GM21447 (cell line): ENCODE results near the gene VPS11.
A peak's percentile ranks its signal among the peaks of the same experiment; 100 is the strongest.
"Not testable (repeated sequence)": the region's sequence is repeated elsewhere in the genome, so short reads cannot be mapped to it uniquely, and the experiment has no call there.

Experiments
- ATAC-seq: cut with Tn5 transposase; IDR thresholded peaks from one replicate; pipeline ENCODE4 v1.9.1; 2021; ENCODE audit not compliant: unreplicated experiment

Gene VPS11

GRCh38 chr11:119067371-119068222 is at the start of gene VPS11:
Gene VPS11 (plus strand): TSS chr11:119067818. CDS start chr11:119067824, 6 bp downstream.
- peak; percentile 89 for ATAC-seq

- peak; percentile 93 for ATAC-seq
These were observed 49.3 kb upstream of the VPS11 start, which contains the start of the genes RPS25 and TRAPPC4 for GRCh38 chr11:119018074-119018938. Gene RPS25 (minus strand): TSS chr11:119018343. CDS start chr11:119018284, 59 bp downstream. Gene TRAPPC4 (plus strand): TSS chr11:119018766. CDS start chr11:119018796, 30 bp downstream.

- ATAC-seq, result no peak
These were observed 47.6 kb upstream of the VPS11 start for GRCh38 chr11:119019996-119020395.

- no peak for ATAC-seq
These were observed 46.0 kb upstream of the VPS11 start for GRCh38 chr11:119021631-119022030.

- no peak for ATAC-seq
These were observed 43.9 kb upstream of the VPS11 start for GRCh38 chr11:119023741-119024140.

- ATAC-seq, result no peak
These were observed 43.1 kb upstream of the VPS11 start for GRCh38 chr11:119024430-119025098.

- no peak for ATAC-seq
These were observed 42.5 kb upstream of the VPS11 start for GRCh38 chr11:119025099-119025473.

GRCh38 chr11:119025541-119025940 is 42.1 kb upstream of the VPS11 start:
- ATAC-seq, result no peak

GRCh38 chr11:119025978-119026766 is 41.4 kb upstream of the VPS11 start:
- ATAC-seq, result no peak

- ATAC-seq, result no peak
These were observed 40.6 kb upstream of the VPS11 start for GRCh38 chr11:119026970-119027369.

- no peak for ATAC-seq
These were observed 39.9 kb upstream of the VPS11 start for GRCh38 chr11:119027561-119028345.

- no peak for ATAC-seq
These were observed 39.1 kb upstream of the VPS11 start for GRCh38 chr11:119028346-119029068.

GRCh38 chr11:119029069-119029339 is 38.6 kb upstream of the VPS11 start:
- no peak for ATAC-seq

- ATAC-seq, result peak; percentile 11
These were observed 38.1 kb upstream of the VPS11 start for GRCh38 chr11:119029340-119030028.

GRCh38 chr11:119030029-119030328 is 37.6 kb upstream of the VPS11 start:
- peak; percentile 17 for ATAC-seq

- peak; percentile 80 for ATAC-seq
These were observed 37.1 kb upstream of the VPS11 start, which contains the start of gene SLC37A4 for GRCh38 chr11:119030329-119031047. Gene SLC37A4 (minus strand): TSS chr11:119030877.

GRCh38 chr11:119031912-119032280 is 35.7 kb upstream of the VPS11 start:
- ATAC-seq, result no peak

- not testable (repeated sequence) for ATAC-seq
These were observed 34.2 kb upstream of the VPS11 start for GRCh38 chr11:119033421-119033820.
